GM18519 (cell line): ENCODE measurements around the gene MSL2.
A peak's percentile ranks its signal among the peaks of the same experiment; 100 is the strongest.
"Not testable (repeated sequence)": the region's sequence is repeated elsewhere in the genome, so short reads cannot be mapped to it uniquely, and the experiment has no call there.

Experiments
- ATAC-seq: cut with Tn5 transposase; IDR thresholded peaks from one replicate; pipeline ENCODE4 v1.9.1; 2021; ENCODE audit warnings: mild to moderate bottlenecking, moderate library complexity; ENCODE audit not compliant: unreplicated experiment, low FRiP score

The MSL2 gene

DNA sequence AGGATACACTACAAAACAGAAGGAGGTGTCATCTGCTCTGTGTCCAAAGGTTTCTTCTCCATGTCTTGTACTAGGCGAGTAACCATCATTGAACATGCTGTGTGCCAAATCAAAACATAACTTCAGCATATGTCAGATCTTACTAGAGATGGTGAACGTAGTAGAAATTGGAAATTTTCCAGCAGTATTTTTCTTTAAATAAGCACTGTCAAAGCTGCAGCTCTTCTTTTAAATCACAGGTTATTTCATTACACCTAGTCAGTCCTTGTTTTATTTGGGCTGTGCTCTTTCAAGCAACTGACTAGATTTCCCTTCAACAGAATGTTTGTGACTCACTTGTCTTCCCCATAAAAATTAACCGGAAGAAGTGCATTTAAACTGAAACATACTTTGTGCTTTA lies 46.5 kb downstream of the MSL2 start:
- ATAC-seq: no peak

- no peak for ATAC-seq
These were observed 49.0 kb downstream of the MSL2 start for GRCh38 chr3:136146981-136147729.

- not testable (repeated sequence) for ATAC-seq
These were observed 51.7 kb downstream of the MSL2 start for GRCh38 chr3:136144397-136144796.

DNA sequence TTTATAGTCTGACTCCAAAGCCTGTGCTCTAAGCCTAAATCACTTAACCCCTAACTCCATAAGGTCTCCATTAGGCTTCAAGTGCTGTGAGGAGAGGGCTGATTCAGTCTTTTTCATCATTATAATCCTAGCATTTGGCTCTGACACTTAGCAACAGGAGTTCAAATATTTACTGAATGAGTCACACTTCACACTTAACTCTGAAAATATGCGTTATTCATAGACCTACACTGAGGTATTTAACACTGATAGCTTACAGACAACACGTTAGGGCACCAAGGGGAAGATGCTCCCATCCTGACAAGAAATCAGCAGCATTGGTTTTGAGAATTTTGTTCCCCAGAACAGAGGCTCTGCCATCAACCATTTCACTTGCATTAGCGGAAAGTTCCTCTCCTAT lies 53.5 kb downstream of the MSL2 start:
- no peak for ATAC-seq

- no peak for ATAC-seq
These were observed 54.2 kb downstream of the MSL2 start for GRCh38 chr3:136141891-136142290.

- no peak for ATAC-seq
These were observed 54.8 kb downstream of the MSL2 start for GRCh38 chr3:136141291-136141785.

- no peak for ATAC-seq
These were observed 59.7 kb downstream of the MSL2 start for GRCh38 chr3:136136454-136136853.

GRCh38 chr3:136135039-136135802 lies 60.9 kb downstream of the MSL2 start:
- no peak for ATAC-seq

DNA sequence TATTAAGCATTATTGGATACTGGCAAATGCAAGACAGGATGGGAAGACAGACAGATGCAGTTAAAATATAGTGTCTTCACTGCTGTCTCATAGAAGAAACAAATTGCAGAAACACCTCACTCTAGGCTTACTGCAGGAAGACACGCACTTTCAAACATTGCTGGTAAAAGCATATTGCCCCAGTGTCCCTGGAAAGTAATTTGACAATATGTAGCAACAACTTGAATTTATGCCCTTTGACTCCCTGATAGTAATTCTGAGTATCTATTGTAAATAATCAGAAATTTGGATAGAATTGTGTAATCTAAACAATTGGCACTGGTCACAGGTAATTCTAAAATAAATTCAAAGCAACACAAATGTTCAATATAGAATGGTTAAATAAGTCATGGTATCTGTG lies 62.0 kb downstream of the MSL2 start:
- no peak for ATAC-seq

- not testable (repeated sequence) for ATAC-seq
These were observed 64.5 kb downstream of the MSL2 start for GRCh38 chr3:136131647-136132046.

GRCh38 chr3:136122006-136122405 lies 74.1 kb downstream of the MSL2 start:
- ATAC-seq: no peak

- ATAC-seq: no peak
These were observed 75.5 kb downstream of the MSL2 start for GRCh38 chr3:136120373-136121348.

- ATAC-seq: not testable (repeated sequence)
These were observed 76.4 kb downstream of the MSL2 start for GRCh38 chr3:136119783-136120182.

DNA sequence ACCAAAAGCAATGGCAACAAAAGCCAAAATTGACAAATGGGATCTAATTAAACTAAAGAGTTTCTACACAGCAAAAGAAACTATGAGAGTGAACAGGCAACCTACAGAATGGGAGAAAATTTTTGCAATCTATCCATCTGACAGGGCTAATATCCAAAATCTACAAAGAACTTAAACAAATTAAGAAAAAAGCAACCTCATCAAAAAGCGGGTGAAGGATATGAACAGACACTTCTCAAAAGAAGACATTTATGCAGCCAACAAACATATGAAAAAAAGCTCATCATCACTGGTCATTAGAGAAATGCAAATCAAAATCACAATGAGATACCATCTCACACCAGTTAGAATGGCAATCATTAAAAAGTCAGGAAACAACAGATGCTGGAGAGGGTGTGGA lies 76.8 kb downstream of the MSL2 start:
- not testable (repeated sequence) for ATAC-seq

DNA sequence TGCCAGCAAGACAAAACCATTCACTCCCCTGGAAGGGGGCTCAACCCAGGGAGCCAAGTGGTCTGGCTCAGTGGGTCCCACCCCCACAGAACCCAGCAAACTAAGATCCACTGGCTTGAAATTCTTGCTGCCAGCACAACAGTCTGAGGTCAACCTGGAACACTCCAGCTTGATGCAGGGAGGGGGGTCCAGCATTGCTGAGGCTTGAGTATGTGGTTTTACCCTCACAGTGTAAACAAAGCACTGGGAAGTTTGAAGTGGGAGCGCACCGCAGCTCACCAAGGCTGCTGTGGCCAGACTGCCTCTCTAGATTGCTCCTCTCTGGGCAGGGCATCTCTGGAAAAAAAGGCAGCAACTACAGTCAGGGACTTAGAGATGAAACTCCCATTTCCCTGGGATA lies 81.7 kb downstream of the MSL2 start:
- no peak for ATAC-seq

DNA sequence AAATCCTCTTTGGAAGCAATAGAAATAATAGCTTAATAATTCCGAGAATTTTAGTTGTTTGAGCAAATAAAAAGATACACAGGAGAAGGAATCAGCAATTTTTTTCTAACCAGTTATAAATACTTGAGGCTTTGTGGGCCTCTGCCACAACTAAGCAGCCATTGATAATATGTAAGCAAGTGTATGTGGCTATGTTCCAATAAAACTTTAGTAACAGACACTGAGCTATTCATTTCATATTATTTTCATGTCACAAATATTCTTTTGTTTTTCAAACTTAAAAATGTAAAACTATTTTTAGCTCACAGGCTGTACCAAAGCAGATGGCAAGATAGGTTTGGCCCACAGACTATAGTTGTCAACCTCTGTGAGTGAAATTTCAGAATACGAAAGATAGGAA lies 85.7 kb downstream of the MSL2 start:
- no peak for ATAC-seq

DNA sequence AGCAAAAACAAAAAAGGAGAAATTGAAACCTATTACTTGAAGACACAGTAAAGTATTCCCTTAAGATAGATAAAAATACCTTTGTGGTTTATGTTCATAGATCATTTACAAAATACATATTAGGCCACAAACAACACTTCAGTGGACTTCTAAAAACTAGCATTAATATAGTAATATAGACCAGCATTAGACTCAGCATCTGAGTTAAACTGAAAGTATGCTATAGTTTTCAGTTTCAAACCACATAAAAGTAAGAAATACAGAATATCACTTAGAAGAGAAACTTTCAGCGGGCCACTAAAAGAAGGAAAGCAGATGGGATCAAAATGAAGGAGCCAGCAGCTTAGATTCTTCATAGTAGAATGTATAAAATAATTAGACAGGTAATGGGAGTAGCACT lies 86.6 kb downstream of the MSL2 start:
- peak; percentile 89 for ATAC-seq

GRCh38 chr3:136106101-136106500 lies 90.0 kb downstream of the MSL2 start:
- ATAC-seq: no peak

GRCh38 chr3:136105044-136105443 lies 91.1 kb downstream of the MSL2 start:
- ATAC-seq: no peak
